Astrocyte (in vitro differentiated cells and primary cell): ENCODE results near the gene MCM3AP.

Source experiments
- CTCF ChIP-seq: IDR thresholded peaks from 2 replicates; pipeline ENCODE4 v1.5.1; 2011; ENCODE audit warnings: low read depth, mild to moderate bottlenecking, inconsistent platforms, low read length, moderate library complexity; ENCODE audit not compliant: insufficient read depth
- EZH2 ChIP-seq: IDR thresholded peaks from 2 replicates; pipeline ENCODE4 v1.6.1; 2012; ENCODE audit warnings: mild to moderate bottlenecking, low read length, inconsistent platforms; ENCODE audit not compliant: insufficient read depth

DNA sequence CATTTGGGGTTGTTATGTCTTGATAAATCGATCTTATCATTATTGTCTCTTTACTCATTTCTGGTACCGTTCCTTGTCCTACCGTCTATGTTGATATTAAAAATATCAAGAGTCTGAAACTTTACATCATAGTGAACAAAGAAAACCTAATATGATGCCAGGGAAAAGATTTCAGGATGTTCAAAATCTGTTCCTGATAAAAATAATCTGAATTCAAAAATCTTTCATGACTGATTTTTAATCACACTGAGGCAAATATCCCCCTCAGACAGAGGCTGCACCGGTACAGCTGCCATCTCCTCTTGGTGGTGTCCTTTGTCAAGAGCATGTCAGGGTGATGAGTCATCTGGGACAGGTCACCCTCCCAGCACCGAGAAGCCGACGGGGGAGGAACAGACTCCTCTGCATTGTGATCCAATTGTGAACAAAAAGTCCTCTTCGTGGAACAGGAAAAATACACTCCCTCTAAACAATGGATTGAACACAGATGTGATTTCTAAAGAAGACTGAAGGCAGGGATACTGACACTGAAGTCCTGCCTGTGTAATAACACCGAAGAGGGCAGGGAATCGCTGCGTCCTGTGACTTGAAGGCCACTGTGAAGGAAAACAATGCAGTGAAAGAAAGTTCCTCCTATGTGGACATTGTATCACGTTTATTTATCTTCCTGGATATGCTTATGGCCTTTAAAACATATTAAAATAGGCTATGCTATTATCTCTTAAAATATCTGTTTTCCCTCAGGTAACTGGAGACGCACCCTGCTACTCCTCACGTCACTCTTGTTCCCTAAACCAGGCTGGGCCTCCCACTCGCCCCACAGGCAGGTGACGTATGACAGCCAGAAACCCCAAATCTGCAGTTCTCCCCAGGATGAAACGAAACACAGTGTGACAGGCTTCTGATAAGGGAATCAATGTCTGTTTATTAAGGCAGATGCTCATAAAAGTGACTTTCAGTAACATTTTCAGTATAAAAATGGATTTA is 96.9 kb downstream of the MCM3AP start:
- TF ChIP-seq CTCF (no peak), EZH2 (no peak)
